Suppressor macrophage (primary cell): ENCODE data around the gene MZT2A.
"Not testable (repeated sequence)": the region's sequence is repeated elsewhere in the genome, so short reads cannot be mapped to it uniquely, and the experiment has no call there.

Experiments used
- DNase-seq, 4 experiments: peaks; one replicate each; pipeline ENCODE4 v3.0.0-alpha.2; 2020 to 2022

The MZT2A gene

GRCh38 chr2:131447981-131448380 lies 44.2 kb downstream of the MZT2A start:
- DNase-seq = not testable (repeated sequence)

GRCh38 chr2:131445896-131446295 lies 46.3 kb downstream of the MZT2A start:
- no peak for DNase-seq

DNA sequence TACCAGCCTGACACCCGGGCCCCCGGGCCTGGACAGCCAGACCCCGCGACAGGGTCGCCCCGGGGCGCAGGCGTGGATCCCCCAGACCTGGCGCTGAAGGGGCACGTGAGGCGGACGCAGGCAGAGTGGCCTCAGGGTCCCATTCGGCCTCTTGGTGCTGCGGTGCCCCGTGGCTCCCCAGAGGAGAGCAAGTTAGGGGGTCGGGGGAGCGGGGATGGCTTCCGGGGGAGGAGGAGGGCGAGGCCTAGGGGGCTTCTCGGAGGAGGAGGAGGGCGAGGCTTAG lies 46.7 kb downstream of the MZT2A start:
- not testable (repeated sequence) for DNase-seq

DNA sequence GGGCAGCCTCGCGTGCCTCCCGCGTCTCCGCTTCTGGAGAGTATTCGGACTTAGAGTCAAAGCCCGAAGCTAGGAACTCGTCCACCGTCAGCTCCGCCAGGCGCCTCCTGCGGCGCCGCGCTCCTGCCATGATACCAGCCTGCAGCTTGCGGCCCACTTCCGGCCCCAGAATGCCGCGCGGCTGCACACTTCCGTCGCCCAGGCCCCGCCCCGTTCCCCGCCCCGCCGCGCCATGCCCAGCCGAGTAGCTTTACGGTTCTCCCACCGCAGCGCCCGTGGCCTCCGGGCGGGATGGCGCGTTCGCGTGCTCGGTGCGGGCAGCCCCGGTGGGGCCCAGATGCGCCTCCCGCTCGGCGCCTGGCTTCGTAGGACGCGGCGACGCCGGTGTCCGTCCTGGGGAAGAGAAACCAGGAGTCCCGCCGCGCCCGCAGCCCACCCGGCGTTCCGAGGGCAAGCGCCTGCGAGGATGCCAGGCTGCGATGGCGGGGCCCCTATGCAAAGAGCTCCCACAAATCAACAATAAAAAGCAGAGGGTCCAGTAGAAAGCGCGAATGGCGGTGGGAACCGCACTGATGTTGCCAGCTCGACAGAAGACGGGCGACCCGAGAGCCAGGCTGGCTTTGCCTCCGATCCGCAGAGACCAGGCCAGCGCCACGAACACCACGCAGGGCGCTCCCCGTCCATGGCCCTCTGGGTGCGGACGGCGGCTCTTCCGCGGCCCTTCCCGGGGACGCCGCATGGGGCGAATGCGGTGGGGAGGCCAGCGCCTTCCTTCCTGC lies 47.3 kb downstream of the MZT2A start:
- DNase-seq = not testable (repeated sequence)

- not testable (repeated sequence) for DNase-seq
Observed at GRCh38 chr2:131440742-131441468, 51.3 kb downstream of the MZT2A start.
